Cardiac atrium fibroblast (primary cell): ENCODE results near the gene FREY1. TPM values are rescaled to one million over a fixed set of nuclear protein-coding genes. Genes with fewer than 3 reads are reported as not detected.

Experiments
- total RNA-seq: library from RNA; depleted of rRNA; stranded (reverse); fragments of >200 nt; gene quantifications from 2 replicates; pipeline ENCODE4 v1.2.3, GENCODE V29; 2015

The FREY1 gene, protein sequence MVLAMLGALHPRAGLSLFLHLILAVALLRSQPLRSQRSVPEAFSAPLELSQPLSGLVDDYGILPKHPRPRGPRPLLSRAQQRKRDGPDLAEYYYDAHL
- 0.65 TPM in 1 of 2 replicates, not detected in the other for total RNA-seq

DNA sequence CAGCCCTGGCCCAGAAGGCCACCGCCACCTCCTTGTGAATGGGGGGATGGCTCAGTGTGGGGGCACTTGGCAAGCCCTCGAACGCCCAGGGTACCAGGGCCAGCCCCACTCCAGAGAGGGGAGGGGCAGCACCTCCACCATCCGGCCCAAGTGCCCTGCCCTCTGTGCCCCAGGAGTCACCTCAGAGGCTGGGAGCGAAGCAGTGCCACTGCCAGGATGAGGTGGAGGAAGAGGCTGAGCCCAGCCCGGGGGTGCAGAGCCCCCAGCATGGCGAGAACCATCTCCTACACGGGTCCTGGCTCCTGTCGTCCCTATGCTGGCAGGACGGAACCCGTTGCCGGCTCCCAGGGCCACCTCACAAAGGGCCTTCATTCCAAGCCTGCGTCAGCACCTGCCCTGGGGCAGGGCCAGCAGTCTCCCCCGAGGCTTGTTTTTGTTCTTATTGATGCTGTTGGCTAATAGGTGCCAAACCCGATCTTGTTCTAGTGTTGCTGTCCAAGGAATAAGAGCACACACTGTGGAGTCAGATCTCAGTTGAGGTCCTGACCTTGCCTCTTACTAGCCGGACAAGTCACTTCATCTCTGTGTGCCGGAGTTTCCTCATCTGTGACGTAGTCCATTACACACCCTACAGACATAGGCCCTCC lies at the start of gene FREY1:
FREY1 (minus strand) TSS at position 307 of the 647 bp plus-strand sequence; CDS start at position 281, 26 bp downstream.

DNA sequence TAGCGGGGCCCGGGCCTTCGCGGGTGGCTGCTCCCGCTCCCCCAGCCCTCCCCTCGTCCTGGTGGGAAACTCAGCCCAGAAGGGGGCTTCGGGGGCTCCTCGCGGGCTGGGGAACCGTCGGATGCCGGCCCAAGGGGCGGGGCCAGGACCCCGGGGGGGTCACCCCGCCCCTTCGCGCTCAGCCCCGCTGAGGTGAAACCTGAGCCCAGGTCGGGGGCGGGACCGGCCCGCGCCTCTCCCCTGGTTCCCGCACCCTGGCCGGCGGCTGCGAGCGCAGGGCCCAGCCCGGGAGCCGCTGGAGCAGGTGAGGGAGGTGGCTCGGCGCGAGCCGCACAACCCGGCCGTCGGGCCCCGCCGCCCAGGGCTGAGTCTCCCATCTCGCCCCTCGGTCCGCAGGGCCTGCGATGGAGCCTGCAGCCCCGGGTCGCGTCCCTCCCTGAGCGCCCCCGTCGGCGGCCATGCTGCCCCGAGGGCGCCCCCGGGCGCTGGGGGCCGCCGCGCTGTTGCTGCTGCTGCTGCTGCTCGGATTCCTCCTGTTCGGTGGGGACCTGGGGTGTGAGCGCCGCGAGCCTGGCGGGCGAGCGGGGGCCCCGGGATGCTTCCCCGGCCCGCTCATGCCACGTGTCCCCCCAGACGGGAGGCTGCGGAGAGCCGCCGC lies 15.5 kb upstream of the FREY1 start, which contains the start of gene LARGE2:
LARGE2 (plus strand) TSS at position 232 of the 658 bp plus-strand sequence; CDS start at position 459, 227 bp downstream.

DNA sequence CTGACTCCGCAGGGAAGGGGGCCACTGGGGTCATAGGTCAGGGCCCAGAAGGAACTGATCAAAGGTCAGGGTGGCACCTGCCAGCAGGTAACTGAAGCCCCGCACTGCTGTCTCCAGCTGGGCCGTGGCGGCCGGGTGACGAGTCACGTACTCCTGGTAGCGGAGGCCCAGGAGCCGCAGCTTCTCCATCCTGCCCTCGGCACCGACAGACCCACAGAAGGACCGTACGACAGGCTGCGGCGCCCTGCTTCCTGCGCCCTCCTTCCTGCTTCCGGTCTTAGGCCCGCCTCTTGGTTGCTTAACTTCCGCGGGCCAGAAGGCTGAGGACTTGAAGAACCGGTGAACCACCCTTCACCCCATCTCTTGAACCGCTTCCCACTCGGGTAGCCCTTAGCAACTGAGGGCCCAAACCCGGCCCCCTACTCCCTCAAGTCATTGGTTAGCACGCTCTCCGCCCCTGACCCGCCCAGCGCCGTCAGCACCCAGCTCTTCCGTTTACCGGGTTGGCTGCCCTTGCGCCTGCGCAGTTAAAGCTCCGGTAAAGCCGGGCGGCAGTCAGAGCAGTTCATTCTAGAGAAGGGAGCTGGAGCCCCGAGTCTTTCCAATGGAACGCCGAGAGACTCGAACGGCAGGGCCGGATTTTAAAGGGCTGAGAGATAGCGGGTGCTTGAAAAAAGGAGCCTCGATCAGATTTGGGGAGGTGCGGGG lies 10.7 kb upstream of the FREY1 start, which contains the start of gene PEX16:
PEX16 (minus strand) TSS at position 255 of the 708 bp plus-strand sequence; CDS start at position 189, 66 bp downstream.

DNA sequence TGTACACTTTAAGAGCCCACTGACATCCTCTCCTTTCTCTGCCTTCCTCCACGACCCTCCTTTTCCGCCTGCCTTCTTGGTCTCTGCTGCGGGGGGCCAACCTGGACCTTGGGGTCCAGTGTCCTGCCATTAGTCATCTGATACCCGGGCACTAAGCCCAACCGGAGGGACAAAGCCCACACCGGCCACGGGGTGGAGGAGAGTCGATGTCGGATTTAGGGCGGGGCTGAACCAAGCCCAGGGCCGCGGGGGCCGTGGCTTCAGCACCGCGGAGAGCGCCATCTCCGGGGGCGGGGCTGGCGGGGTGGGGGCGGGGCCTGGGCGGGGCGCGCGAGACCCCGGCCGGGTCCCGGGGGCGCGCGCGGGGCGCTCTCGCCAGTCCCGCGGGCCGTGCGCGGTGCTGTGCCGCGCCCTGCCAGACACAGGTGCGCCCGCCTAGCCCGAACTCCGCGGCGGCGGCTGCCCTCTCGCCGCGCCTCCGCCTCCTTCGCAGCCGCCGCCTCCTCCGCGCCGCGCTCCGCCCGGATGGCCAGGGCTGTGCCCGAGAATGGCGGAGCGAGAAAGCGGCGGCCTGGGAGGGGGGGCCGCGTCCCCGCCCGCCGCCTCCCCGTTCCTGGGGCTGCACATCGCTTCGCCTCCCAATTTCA lies 21.7 kb downstream of the FREY1 start, which contains the start of gene MAPK8IP1:
MAPK8IP1 (plus strand) TSS at position 378 of the 647 bp plus-strand sequence; CDS start at position 548, 170 bp downstream.

Other genes with a start within 250 kb of the FREY1 start
- 12.3 and 24.9 TPM in 2 replicates for gene CHST1, start 241.6 kb downstream of the FREY1 start, total RNA-seq
- gene SLC35C1, start 102.1 kb downstream of the FREY1 start, total RNA-seq: 23.3 and 24.5 TPM in 2 replicates
- 6.8 and 9.7 TPM in 2 replicates for gene CRY2, start 59.8 kb downstream of the FREY1 start, total RNA-seq
- gene MAPK8IP1, start 21.6 kb downstream of the FREY1 start, total RNA-seq: 11.4 and 19.1 TPM in 2 replicates
- gene PEX16, start 10.6 kb upstream of the FREY1 start, total RNA-seq: 29.8 and 39.9 TPM in 2 replicates
- not detected in 2 replicates for gene LARGE2, start 15.4 kb upstream of the FREY1 start, total RNA-seq
- 12.3 and 21.5 TPM in 2 replicates for gene PHF21A, start 214.2 kb upstream of the FREY1 start, total RNA-seq